Measurements from ENCODE around the gene ZNF507. TPM values are rescaled to one million over a fixed set of nuclear protein-coding genes. Genes with fewer than 3 reads are reported as not detected.

ZNF507 gene
- total and polyA plus RNA-seq, 4 donors: 4.0 to 29.8 (median 9.8) TPM

DNA sequence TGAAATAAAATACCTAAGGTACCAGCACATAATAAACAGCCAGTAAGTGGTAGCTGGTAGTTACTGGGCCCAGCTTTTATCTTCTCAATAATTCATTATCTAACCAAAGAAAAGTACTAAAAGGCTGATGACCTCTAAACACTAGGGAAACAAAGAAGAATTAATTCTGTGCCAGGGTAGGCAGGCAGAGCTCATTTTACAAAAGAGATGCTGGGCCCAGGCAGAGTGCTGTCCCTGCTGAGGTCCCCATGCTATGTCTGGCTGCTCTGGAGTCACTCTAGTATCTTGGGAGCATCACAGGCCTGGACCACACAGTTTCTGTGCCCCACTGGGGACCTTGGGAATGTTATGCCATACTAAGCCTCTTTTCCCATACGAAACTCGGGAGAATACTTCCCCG is 18.2 kb downstream of the ZNF507 start:
- Histone ChIP-seq H3K4me3 (no peak overlapping the region), H3K9me3 (ENCODE audit: control insufficient read depth in 4 of 4, insufficient read depth in 3 of 4, low read length in 3 of 4) (no peaks in the 10 kb centered on the region), H3K4me1 (ENCODE audit: control insufficient read depth in 5 of 5, insufficient read depth in 5 of 5, low read length in 5 of 5) (peaks cover 0 to 4% (median 3%) of the 10 kb centered on the region in 5 donors), H3K9ac (ENCODE audit: insufficient read depth in 1 of 2, low read length in 2 of 2) (no peak overlapping the region), H3K27ac (ENCODE audit: low read depth in 1 of 2, low read length in 1 of 2) (peak overlapping the region; percentile 26 to 61), H3K36me3 (ENCODE audit: control insufficient read depth in 4 of 4, insufficient read depth in 4 of 4, low read length in 4 of 4) (peaks cover 4 to 23% (median 18%) of the 10 kb centered on the region in 4 donors), H3K27me3 (ENCODE audit: control insufficient read depth in 3 of 3, insufficient read depth in 3 of 3, low read length in 2 of 3) (no peaks in the 10 kb centered on the region)
- no peak for DNase-seq
- 95 to 97% methylated on average over 3 of the region's 3 CpGs for WGBS, 2 donors
- TF ChIP-seq, protein P1, sequence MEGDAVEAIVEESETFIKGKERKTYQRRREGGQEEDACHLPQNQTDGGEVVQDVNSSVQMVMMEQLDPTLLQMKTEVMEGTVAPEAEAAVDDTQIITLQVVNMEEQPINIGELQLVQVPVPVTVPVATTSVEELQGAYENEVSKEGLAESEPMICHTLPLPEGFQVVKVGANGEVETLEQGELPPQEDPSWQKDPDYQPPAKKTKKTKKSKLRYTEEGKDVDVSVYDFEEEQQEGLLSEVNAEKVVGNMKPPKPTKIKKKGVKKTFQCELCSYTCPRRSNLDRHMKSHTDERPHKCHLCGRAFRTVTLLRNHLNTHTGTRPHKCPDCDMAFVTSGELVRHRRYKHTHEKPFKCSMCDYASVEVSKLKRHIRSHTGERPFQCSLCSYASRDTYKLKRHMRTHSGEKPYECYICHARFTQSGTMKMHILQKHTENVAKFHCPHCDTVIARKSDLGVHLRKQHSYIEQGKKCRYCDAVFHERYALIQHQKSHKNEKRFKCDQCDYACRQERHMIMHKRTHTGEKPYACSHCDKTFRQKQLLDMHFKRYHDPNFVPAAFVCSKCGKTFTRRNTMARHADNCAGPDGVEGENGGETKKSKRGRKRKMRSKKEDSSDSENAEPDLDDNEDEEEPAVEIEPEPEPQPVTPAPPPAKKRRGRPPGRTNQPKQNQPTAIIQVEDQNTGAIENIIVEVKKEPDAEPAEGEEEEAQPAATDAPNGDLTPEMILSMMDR (IDR thresholded peaks at IDR 0.05; ENCODE audit: control extremely low read depth, extremely low read depth): no peak
- no peak for ATAC-seq (ENCODE audit: insufficient read depth, low FRiP score)

GRCh38 chr19:32364040-32364439 is 18.6 kb downstream of the ZNF507 start:
- DNase-seq (no peak), ATAC-seq (ENCODE audit: insufficient read depth, low FRiP score) (no peak)
- no peaks in the 10 kb centered on the region for H3K27me3 ChIP-seq (ENCODE audit: control insufficient read depth in 3 of 3, insufficient read depth in 3 of 3, low read length in 2 of 3)
- H3K9ac ChIP-seq (ENCODE audit: insufficient read depth in 1 of 2, low read length in 2 of 2): no peak overlapping the region
- H3K9me3 ChIP-seq (ENCODE audit: control insufficient read depth in 4 of 4, insufficient read depth in 3 of 4, low read length in 3 of 4): no peaks in the 10 kb centered on the region
- H3K4me3 ChIP-seq: no peak overlapping the region
- H3K36me3 ChIP-seq (ENCODE audit: control insufficient read depth in 4 of 4, insufficient read depth in 4 of 4, low read length in 4 of 4): peaks cover 4 to 22% (median 16%) of the 10 kb centered on the region in 4 donors
- TF ChIP-seq, protein P1 (IDR thresholded peaks at IDR 0.05; ENCODE audit: control extremely low read depth, extremely low read depth): no peak
- H3K27ac ChIP-seq (ENCODE audit: low read depth in 1 of 2, low read length in 1 of 2): peak overlapping the region; percentile 26 to 61
- WGBS, 2 donors: 88 to 89% methylated on average over 1 of the region's 1 CpG
- H3K4me1 ChIP-seq (ENCODE audit: control insufficient read depth in 5 of 5, insufficient read depth in 5 of 5, low read length in 5 of 5): peaks cover 0 to 4% (median 3%) of the 10 kb centered on the region in 5 donors

DNA sequence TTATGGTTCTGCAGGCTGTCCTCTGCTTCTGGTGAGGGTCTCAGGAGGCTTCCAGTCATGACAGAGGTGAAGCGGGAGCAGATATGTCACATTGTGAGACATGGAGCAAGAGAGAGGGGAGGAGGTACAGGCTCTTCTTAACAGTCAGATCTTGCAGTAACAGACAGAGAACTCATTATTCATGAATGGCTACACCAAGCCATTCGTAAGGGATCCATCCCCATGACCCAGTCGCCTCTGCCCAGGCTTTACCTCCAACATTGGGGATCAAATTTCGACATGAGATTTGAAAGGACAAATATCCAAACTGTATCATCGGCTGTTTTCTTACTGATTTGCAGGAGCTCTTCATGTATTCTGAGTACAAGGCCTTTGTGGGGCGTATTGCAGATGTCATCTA is 21.7 kb downstream of the ZNF507 start:
- 89% methylated on average over 6 of the region's 6 CpGs for WGBS, 2 donors

More for the DNA sequence above, 21.7 kb downstream of the ZNF507 start:
- no peaks in the 10 kb centered on the region for H3K9me3 ChIP-seq (ENCODE audit: control insufficient read depth in 4 of 4, insufficient read depth in 3 of 4, low read length in 3 of 4)
- no peaks in the 10 kb centered on the region for H3K27me3 ChIP-seq (ENCODE audit: control insufficient read depth in 3 of 3, insufficient read depth in 3 of 3, low read length in 2 of 3)
- H3K9ac ChIP-seq (ENCODE audit: insufficient read depth in 1 of 2, low read length in 2 of 2): no peak overlapping the region
- DNase-seq (no peak), ATAC-seq (ENCODE audit: insufficient read depth, low FRiP score) (no peak)
- peaks cover 0 to 15% (median 6%) of the 10 kb centered on the region in 4 donors for H3K36me3 ChIP-seq (ENCODE audit: control insufficient read depth in 4 of 4, insufficient read depth in 4 of 4, low read length in 4 of 4)
- H3K4me3 ChIP-seq: no peak overlapping the region
- TF ChIP-seq, protein P1 (IDR thresholded peaks at IDR 0.05; ENCODE audit: control extremely low read depth, extremely low read depth): no peak
- H3K27ac ChIP-seq (ENCODE audit: low read depth in 1 of 2, low read length in 1 of 2): no peak overlapping the region
- H3K4me1 ChIP-seq (ENCODE audit: control insufficient read depth in 5 of 5, insufficient read depth in 5 of 5, low read length in 5 of 5): peaks cover 0 to 4% (median 3%) of the 10 kb centered on the region in 5 donors

Data from lung (tissue), 12 donors.